CD14-positive monocyte (primary cell): ENCODE data around the gene EIF2S1. TPM values are rescaled to one million over a fixed set of nuclear protein-coding genes. Genes with fewer than 3 reads are reported as not detected.
A peak's percentile ranks its signal among the peaks of the same experiment; 100 is the strongest.

Source experiments
- DNase-seq, 3 donors: peaks; one replicate each; pipeline ENCODE4 v3.0.0-alpha.2; 2011 to 2022
- H2AFZ ChIP-seq: 2 replicates; pipeline ENCODE4 v1.6.0; 2012; ENCODE audit warnings: mild to moderate bottlenecking, low read depth, low read length, inconsistent platforms; ENCODE audit not compliant: insufficient read depth, poor library complexity, severe bottlenecking
- H3K27ac ChIP-seq, 2 donors: 1 replicate in 1 of 2; 2 replicates in 1 of 2; pipeline ENCODE4 v1.5.1; 2012 to 2013; ENCODE audit warnings: low read length in 2 of 2, control low read depth in 1 of 2, inconsistent platforms in 1 of 2, low read depth in 1 of 2, mild to moderate bottlenecking in 1 of 2
- H3K27me3 ChIP-seq, 2 donors: one replicate each; pipeline versions ENCODE4 v1.6.0 to v1.6.1; 2011 to 2013; ENCODE audit warnings: low read length in 2 of 2; ENCODE audit not compliant: control insufficient read depth in 2 of 2, insufficient read depth in 2 of 2
- H3K36me3 ChIP-seq, 2 donors: replicated peaks in 1 of 2; 1 replicate in 1 of 2; 2 replicates in 1 of 2; pipeline versions ENCODE4 v1.5.1 to v1.6.1; 2012 to 2013; ENCODE audit warnings: low read length in 2 of 2, control low read depth in 1 of 2, inconsistent platforms in 1 of 2, mild to moderate bottlenecking in 1 of 2; ENCODE audit not compliant: insufficient read depth in 2 of 2, control insufficient read depth in 1 of 2
- H3K4me1 ChIP-seq, 2 donors: 1 replicate in 1 of 2; 2 replicates in 1 of 2; pipeline versions ENCODE4 v1.5.1 to v1.6.1; 2012 to 2013; ENCODE audit warnings: low read length in 2 of 2, control low read depth in 1 of 2, inconsistent platforms in 1 of 2, mild to moderate bottlenecking in 1 of 2, moderate library complexity in 1 of 2; ENCODE audit not compliant: insufficient read depth in 2 of 2, control insufficient read depth in 1 of 2
- H3K4me2 ChIP-seq: replicated peaks from 2 replicates; pipeline ENCODE3; 2012; ENCODE audit warnings: low read length, moderate library complexity, mild to moderate bottlenecking; ENCODE audit not compliant: poor library complexity, severe bottlenecking; ENCODE audit errors: extremely low read depth
- H3K4me3 ChIP-seq, 3 experiments: fragments of 200-600 bp in 1 of 3; sonication (generic) in 1 of 3; replicated peaks in 1 of 3; 1 replicate in 2 of 3; 2 replicates in 1 of 3; pipeline ENCODE4 v1.5.1; 2011 to 2013; ENCODE audit warnings: low read length in 3 of 3, mild to moderate bottlenecking in 3 of 3, control low read depth in 2 of 3, low read depth in 2 of 3, inconsistent platforms in 1 of 3, moderate library complexity in 1 of 3
- H3K79me2 ChIP-seq: 2 replicates; pipeline ENCODE4 v1.6.0; 2012; ENCODE audit warnings: mild to moderate bottlenecking, control low read depth, inconsistent platforms, low read length, moderate library complexity; ENCODE audit not compliant: insufficient read depth
- H3K9ac ChIP-seq: 2 replicates; pipeline ENCODE4 v1.6.0; 2017; ENCODE audit warnings: low read length, mild to moderate bottlenecking; ENCODE audit not compliant: insufficient read depth, poor library complexity, severe bottlenecking
- H3K9me3 ChIP-seq, 2 donors: replicated peaks in 1 of 2; 1 replicate in 1 of 2; 2 replicates in 1 of 2; pipeline versions ENCODE4 v1.5.1 to v1.6.1; 2012 to 2013; ENCODE audit warnings: low read length in 2 of 2, control low read depth in 1 of 2; ENCODE audit not compliant: control insufficient read depth in 1 of 2, insufficient read depth in 1 of 2
- H4K20me1 ChIP-seq: 2 replicates; pipeline ENCODE4 v1.6.0; 2012; ENCODE audit warnings: mild to moderate bottlenecking, low read length, control low read depth, moderate library complexity; ENCODE audit not compliant: insufficient read depth
- H3K27ac Mint-ChIP-seq, 7 donors: one replicate each; pipeline ENCODE4 v1.8.0; 2020; ENCODE audit warnings: mild to moderate bottlenecking in 7 of 7, mixed read lengths in 7 of 7, moderate library complexity in 6 of 7, inconsistent platforms in 2 of 7
- H3K27me3 Mint-ChIP-seq, 3 donors: one replicate each; pipeline ENCODE4 v1.8.0; 2021 to 2022; ENCODE audit warnings: low read depth in 3 of 3, mild to moderate bottlenecking in 3 of 3, mixed read lengths in 3 of 3, moderate library complexity in 3 of 3, inconsistent platforms in 1 of 3
- H3K36me3 Mint-ChIP-seq, 2 donors: one replicate each; pipeline ENCODE4 v1.8.0; 2020; ENCODE audit warnings: mixed read lengths in 2 of 2, inconsistent platforms in 1 of 2, mild to moderate bottlenecking in 1 of 2
- H3K4me1 Mint-ChIP-seq: one replicate; pipeline ENCODE4 v1.8.0; 2020; ENCODE audit warnings: mild to moderate bottlenecking, mixed read lengths
- H3K4me3 Mint-ChIP-seq, 2 donors: one replicate each; pipeline ENCODE4 v1.8.0; 2020; ENCODE audit warnings: mild to moderate bottlenecking in 2 of 2, mixed read lengths in 2 of 2, moderate library complexity in 1 of 2
- H3K9me3 Mint-ChIP-seq, 7 donors: one replicate each; pipeline ENCODE4 v1.8.0; 2020 to 2022; ENCODE audit warnings: mixed read lengths in 7 of 7, mild to moderate bottlenecking in 6 of 7, moderate library complexity in 6 of 7, inconsistent platforms in 2 of 7
- WGBS: methylation state at CpG from one replicate; pipeline ENCODE4 v1.1.5; 2013; ENCODE audit warnings: missing lambda C conversion rate; ENCODE audit not compliant: insufficient coverage; 5-methylcytosine and 5-hydroxymethylcytosine counted together
- intact Hi-C, 2 donors: fragments of 100-400 bp; cut with micrococcal nuclease; formaldehyde crosslinking; loops; one replicate each; pipeline versions ENCODE4 v1.15.0 to v1.15.1; 2023
- polyA plus RNA-seq, 3 donors: library from polyadenylated mRNA; depleted of rRNA in 1 of 3; unstranded in 2 of 3; stranded (reverse) in 1 of 3; fragments of 300-500 nt in 2 of 3; fragments of >200 nt in 1 of 3; fragmentation: Illumina TruSeq in 2 of 3; gene quantifications; 1 replicate in 2 of 3; 2 replicates in 1 of 3; pipeline ENCODE4 v1.2.3, GENCODE V29; 2012 to 2021
- TF ChIP-seq, protein P1 (sequence below): fragments of 200-600 bp; IDR thresholded peaks from one replicate; pipeline ENCODE4 v1.8.0; 2022; ENCODE audit warnings: antibody characterized with exemption, mild to moderate bottlenecking

EIF2S1 gene
- polyA plus RNA-seq, 3 donors = 21.9 to 111 (median 110) TPM

DNA sequence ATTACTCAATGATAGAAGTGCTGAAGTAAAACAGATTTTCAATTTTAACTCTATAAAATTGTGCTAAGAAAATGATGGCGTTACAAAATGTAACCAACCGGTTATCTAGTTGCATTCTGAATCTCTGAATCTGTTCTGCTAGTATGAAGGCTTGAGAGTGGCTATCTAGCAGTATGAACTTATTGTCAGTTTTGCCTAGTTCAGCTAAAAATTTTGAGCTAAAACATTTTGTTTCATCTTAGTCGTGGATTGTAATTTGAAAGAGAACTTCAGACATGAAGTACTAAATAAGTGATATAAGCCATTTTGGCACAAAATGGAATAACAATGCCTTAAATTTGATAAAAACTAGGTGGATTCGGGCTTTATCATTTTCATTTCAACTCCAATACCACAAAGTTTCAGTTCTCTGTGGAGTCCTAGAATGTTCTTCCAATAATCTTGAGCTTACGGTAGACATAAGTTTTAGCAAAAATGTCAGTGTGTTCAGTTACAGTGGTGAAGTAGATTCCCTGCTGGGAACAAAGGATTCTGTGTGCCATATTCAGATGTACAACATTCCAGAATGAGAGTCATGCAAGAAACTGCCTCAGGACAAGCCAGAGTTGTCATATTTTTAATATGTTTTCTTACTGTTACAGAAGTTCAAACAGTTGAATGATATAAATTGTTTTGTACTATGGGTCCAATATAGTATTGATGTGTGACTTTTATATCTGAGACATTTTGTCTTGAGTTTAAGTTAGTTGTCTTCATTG is 28.6 kb upstream of the EIF2S1 start:
- Histone ChIP-seq H3K27ac (no peak overlapping the region), H4K20me1 (no peaks in the 10 kb centered on the region), H3K4me3 (no peak overlapping the region), H3K36me3 (peaks cover 59 to 60% of the 10 kb centered on the region in 2 donors), H3K4me2 (no peak overlapping the region), H3K9ac (no peak overlapping the region), H3K27me3 (no peaks in the 10 kb centered on the region), H3K4me1 (no peaks in the 10 kb centered on the region), H3K79me2 (no peaks in the 10 kb centered on the region), H3K9me3 (no peaks in the 10 kb centered on the region), H2AFZ (no peak overlapping the region)
- Mint-ChIP-seq H3K4me3 (no peak overlapping the region), H3K9me3 (peaks cover 0 to 4% (median 0%) of the 10 kb centered on the region in 7 donors), H3K27me3 (no peaks in the 10 kb centered on the region), H3K27ac (no peak overlapping the region), H3K36me3 (peaks cover 58 to 75% of the 10 kb centered on the region in 2 donors), H3K4me1 (no peaks in the 10 kb centered on the region)
- TF ChIP-seq, protein P1, sequence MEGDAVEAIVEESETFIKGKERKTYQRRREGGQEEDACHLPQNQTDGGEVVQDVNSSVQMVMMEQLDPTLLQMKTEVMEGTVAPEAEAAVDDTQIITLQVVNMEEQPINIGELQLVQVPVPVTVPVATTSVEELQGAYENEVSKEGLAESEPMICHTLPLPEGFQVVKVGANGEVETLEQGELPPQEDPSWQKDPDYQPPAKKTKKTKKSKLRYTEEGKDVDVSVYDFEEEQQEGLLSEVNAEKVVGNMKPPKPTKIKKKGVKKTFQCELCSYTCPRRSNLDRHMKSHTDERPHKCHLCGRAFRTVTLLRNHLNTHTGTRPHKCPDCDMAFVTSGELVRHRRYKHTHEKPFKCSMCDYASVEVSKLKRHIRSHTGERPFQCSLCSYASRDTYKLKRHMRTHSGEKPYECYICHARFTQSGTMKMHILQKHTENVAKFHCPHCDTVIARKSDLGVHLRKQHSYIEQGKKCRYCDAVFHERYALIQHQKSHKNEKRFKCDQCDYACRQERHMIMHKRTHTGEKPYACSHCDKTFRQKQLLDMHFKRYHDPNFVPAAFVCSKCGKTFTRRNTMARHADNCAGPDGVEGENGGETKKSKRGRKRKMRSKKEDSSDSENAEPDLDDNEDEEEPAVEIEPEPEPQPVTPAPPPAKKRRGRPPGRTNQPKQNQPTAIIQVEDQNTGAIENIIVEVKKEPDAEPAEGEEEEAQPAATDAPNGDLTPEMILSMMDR = no peak
- DNase-seq = no peak
- no CpG with 5 or more reads among the region's 5 CpGs for WGBS
- intact Hi-C loops = no loop called here

DNA sequence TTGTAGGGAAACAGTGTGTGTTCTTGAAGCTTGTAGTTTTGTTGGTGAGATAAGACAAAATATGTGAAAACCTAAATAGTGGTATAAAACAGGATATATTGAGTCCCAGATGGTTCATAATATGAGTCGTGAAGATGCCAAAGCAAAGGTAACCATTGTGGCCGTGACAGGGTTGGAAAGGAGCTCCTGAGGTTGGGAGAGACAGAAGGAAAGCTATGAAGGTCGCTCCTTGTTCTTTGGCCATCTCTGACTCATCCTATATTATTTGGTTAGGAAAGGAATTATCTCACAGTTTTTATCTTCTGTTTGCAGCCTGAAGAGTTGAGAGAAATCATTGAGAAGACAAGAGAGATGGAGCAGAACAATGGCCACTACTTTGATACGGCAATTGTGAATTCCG is 27.7 kb upstream of the EIF2S1 start:
- Histone ChIP-seq H3K36me3 (peaks cover 67 to 70% of the 10 kb centered on the region in 2 donors), H3K9ac (no peak overlapping the region), H3K4me2 (no peak overlapping the region), H3K4me1 (no peaks in the 10 kb centered on the region), H3K4me3 (no peak overlapping the region), H4K20me1 (no peaks in the 10 kb centered on the region), H3K27ac (no peak overlapping the region), H3K9me3 (no peaks in the 10 kb centered on the region), H3K79me2 (no peaks in the 10 kb centered on the region), H3K27me3 (no peaks in the 10 kb centered on the region), H2AFZ (no peak overlapping the region)
- no peak overlapping the region for H3K4me3 Mint-ChIP-seq
- TF ChIP-seq, protein P1 = no peak
- WGBS = 100% methylated on average over 3 of the region's 5 CpGs
- H3K27me3 Mint-ChIP-seq = no peaks in the 10 kb centered on the region
- no peak for DNase-seq
- intact Hi-C loops = no loop called here
- H3K9me3 Mint-ChIP-seq = peaks cover 0 to 4% (median 0%) of the 10 kb centered on the region in 7 donors
- no peaks in the 10 kb centered on the region for H3K4me1 Mint-ChIP-seq
- H3K36me3 Mint-ChIP-seq = peaks cover 64 to 78% of the 10 kb centered on the region in 2 donors
- peak overlapping the region in 1 of 7 donors; percentile 43 for H3K27ac Mint-ChIP-seq
